SK-N-MC (cell line): ENCODE results near the gene AGBL1.
"Not testable (repeated sequence)": the region's sequence is repeated elsewhere in the genome, so short reads cannot be mapped to it uniquely, and the experiment has no call there.

Source experiments
- DNase-seq: peaks from one replicate; pipeline ENCODE4 v3.0.0-alpha.2; 2011; ENCODE audit warnings: low read depth, low spot score
- H3K27ac ChIP-seq: fragments of 200-600 bp; sonication (generic); 2 replicates; pipeline ENCODE4 v1.5.1; 2016; ENCODE audit warnings: mixed run types
- H3K36me3 ChIP-seq: fragments of 200-600 bp; sonication (generic); 2 replicates; pipeline ENCODE4 v1.6.1; 2017; ENCODE audit warnings: antibody characterized with exemption, low read length, mixed read lengths; ENCODE audit not compliant: insufficient read depth
- H3K4me3 ChIP-seq: fragments of 200-600 bp; sonication (generic); 2 replicates; pipeline ENCODE4 v1.5.1; 2016
- H3K9ac ChIP-seq: fragments of 200-600 bp; sonication (generic); 2 replicates; pipeline ENCODE4 v1.8.0; 2017; ENCODE audit warnings: mixed run types, mixed read lengths; ENCODE audit not compliant: insufficient read length
- H3K9me3 ChIP-seq: fragments of 200-600 bp; sonication (generic); 2 replicates; pipeline ENCODE4 v1.6.1; 2017; ENCODE audit warnings: low read depth, mild to moderate bottlenecking, antibody characterized with exemption, low read length, moderate library complexity, mixed read lengths
- EZH2 ChIP-seq: fragments of 200-600 bp; sonication (generic); IDR thresholded peaks from one replicate; pipeline ENCODE4 v1.6.1; 2017; ENCODE audit warnings: antibody characterized with exemption
- FOXP2 ChIP-seq: optimal IDR thresholded peaks from 2 replicates; pipeline ENCODE3; 2011; ENCODE audit warnings: mild to moderate bottlenecking, moderate library complexity; ENCODE audit not compliant: insufficient read depth; ENCODE audit errors: extremely low read length, control extremely low read depth
- POLR2AphosphoS5 ChIP-seq: IDR thresholded peaks from 2 replicates; pipeline ENCODE4 v1.6.1; 2012; ENCODE audit warnings: mild to moderate bottlenecking, low read depth, low read length, borderline replicate concordance

AGBL1 gene

GRCh38 chr15:86103825-86104224 lies 24.2 kb downstream of the AGBL1 start:
- TF ChIP-seq EZH2 = no peak
- no peak for TF ChIP-seq FOXP2
- no peak for TF ChIP-seq POLR2AphosphoS5
- no peak for DNase-seq
- no peak overlapping the region for H3K9ac ChIP-seq
- H3K9me3 ChIP-seq = no peaks in the 10 kb centered on the region
- H3K27ac ChIP-seq = no peak overlapping the region
- H3K36me3 ChIP-seq = no peaks in the 10 kb centered on the region
- H3K4me3 ChIP-seq = no peak overlapping the region

DNA sequence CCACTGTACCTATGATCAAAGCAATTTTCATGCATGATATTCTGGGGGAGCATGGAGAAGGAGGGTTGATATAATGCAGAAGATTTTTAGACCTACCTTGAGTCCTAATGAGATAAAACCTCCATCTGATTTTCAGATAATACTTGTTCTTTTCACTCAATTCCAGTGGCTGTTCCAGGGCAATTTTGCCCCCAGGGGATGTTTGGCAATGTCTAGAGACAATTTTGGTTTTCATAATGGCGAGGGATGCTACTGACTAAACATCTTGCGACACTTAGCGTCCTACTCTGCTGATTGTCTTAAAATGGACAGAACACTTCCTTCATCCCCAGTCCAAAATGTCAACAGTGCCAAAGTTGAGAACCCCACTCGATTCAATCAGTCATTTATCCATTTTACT lies 26.6 kb downstream of the AGBL1 start:
- no peak for DNase-seq
- H3K36me3 ChIP-seq = no peaks in the 10 kb centered on the region

DNA sequence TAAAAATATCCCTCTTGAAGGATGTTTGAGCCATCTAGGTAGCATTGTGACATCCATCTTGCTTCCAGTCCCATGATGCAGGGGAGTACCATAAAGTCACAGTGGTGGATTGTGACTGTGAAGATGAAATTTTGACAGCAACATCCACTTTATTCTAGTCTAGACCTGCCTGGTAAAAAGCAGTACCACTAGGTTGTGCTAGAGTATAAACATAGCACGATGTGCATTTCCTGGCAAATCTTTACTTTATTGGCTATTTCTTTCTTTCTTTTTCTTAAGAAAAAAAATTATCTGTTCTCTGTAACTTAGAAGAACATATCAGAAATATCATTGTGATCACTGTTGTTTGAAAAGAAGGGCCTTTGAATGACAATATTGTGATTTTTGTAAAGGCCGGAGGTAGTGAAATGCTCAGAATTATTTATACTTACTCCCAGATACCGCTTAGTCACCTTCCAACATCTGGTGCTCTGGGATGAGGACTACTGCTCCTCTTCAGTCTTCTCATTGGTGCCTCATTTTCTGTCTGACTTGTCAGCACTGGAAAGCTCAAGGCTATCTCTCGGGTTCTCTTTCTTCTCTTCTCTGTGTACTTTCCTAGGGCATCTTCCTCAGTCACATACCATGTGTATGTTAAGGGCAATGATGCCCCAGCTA lies 35.6 kb downstream of the AGBL1 start:
- Histone ChIP-seq H3K9ac (no peak overlapping the region), H3K36me3 (no peaks in the 10 kb centered on the region), H3K4me3 (no peak overlapping the region), H3K9me3 (no peaks in the 10 kb centered on the region), H3K27ac (no peak overlapping the region)
- no peak for TF ChIP-seq POLR2AphosphoS5
- TF ChIP-seq EZH2 = no peak
- no peak for TF ChIP-seq FOXP2
- DNase-seq = no peak

More for the DNA sequence above, 26.6 kb downstream of the AGBL1 start:
- H3K9ac ChIP-seq = no peak overlapping the region
- H3K4me3 ChIP-seq = no peak overlapping the region
- TF ChIP-seq POLR2AphosphoS5 (no peak), EZH2 (no peak), FOXP2 (no peak)
- H3K9me3 ChIP-seq = no peaks in the 10 kb centered on the region
- no peak overlapping the region for H3K27ac ChIP-seq

GRCh38 chr15:86121568-86122225 lies 42.0 kb downstream of the AGBL1 start:
- DNase-seq = no peak
- Histone ChIP-seq H3K4me3 (no peak overlapping the region), H3K36me3 (no peaks in the 10 kb centered on the region), H3K9ac (no peak overlapping the region), H3K9me3 (no peaks in the 10 kb centered on the region), H3K27ac (no peak overlapping the region)
- no peak for TF ChIP-seq EZH2
- TF ChIP-seq FOXP2 = no peak
- TF ChIP-seq POLR2AphosphoS5 = no peak

DNA sequence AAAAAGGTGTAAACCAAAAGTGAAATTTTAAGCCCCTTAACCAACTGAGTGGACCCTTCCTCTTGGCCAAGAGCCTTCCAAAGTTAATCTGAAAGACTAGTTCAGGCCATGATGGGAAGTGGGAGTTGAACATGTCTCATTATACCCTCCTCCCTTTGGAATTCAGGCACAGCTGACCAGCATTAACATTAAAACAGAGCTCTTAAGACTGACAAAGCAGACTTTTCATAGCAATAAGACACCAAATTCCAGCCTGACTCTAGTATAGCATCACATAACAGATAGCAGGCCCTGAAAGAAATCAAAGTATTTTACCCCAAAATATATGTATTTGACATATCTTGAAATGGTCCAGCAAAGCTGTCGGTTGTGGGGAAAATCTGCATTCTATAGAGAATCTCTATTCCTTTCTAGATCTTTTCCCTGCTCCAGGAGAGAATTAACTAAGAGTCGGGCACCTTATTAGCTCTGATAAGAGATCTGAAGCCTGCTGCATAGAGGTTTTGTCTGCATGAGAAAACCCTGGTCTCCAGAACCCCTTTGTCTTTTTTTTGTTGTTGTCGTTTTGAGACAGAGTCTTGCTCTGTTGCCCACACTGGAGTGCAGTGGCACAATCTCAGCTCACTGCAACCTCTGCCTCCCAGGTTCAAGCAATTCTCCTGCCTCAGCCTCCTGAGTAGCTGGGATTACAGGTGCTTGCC lies 43.2 kb downstream of the AGBL1 start:
- not testable (repeated sequence) for H3K9ac ChIP-seq

DNA sequence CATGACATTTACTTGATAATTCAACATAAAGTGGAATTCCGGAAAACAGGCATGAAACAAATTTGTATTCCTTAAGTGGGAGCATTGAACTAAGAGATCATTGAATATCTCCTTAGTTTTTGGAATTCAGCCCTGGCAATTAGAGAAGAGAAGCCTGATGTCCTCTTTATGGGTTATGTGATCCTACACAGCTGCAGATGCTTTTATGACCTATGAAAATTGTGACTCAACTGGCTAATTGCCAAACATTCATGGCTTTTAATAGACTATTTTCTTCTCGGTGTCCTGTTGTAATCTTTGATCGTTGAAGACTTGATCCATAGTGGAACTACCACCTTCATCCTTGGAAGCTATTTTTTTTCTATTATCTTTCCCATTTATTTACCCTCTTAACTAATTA lies 46.1 kb downstream of the AGBL1 start:
- no peak overlapping the region for H3K4me3 ChIP-seq
- no peak for DNase-seq

More for the DNA sequence above, 43.2 kb downstream of the AGBL1 start:
- not testable (repeated sequence) for H3K27ac ChIP-seq, H3K36me3 ChIP-seq, H3K9me3 ChIP-seq, H3K4me3 ChIP-seq, DNase-seq

DNA sequence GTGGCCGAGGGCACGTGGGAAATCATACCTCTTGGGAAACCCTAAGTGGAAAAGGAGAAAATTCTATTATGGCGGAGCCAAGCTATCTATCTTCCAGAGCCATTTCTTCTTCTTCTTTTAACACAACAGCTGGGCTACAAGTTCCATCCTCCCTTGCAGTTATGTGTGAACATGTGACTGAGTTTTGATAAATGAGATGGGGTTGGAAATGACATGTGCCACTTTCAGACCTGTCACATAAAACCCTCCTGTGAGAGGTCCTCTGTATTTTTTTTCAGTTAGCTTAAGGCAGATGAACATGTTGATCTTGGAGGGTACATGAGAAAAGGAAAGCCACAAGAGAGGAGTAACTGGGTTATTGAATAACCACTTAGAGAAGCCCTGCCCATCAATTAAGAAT lies 47.9 kb downstream of the AGBL1 start:
- Histone ChIP-seq H3K9me3 (no peaks in the 10 kb centered on the region), H3K4me3 (no peak overlapping the region)

More for the DNA sequence above, 46.1 kb downstream of the AGBL1 start:
- H3K9ac ChIP-seq = no peak overlapping the region
- no peaks in the 10 kb centered on the region for H3K9me3 ChIP-seq
- no peaks in the 10 kb centered on the region for H3K36me3 ChIP-seq
- no peak overlapping the region for H3K27ac ChIP-seq
- TF ChIP-seq FOXP2 = no peak
- no peak for TF ChIP-seq POLR2AphosphoS5
- no peak for TF ChIP-seq EZH2

GRCh38 chr15:86135041-86135440 lies 55.4 kb downstream of the AGBL1 start:
- Histone ChIP-seq H3K4me3 (no peak overlapping the region), H3K9me3 (no peaks in the 10 kb centered on the region), H3K27ac (no peak overlapping the region), H3K36me3 (no peaks in the 10 kb centered on the region), H3K9ac (no peak overlapping the region)
- TF ChIP-seq EZH2 (no peak), FOXP2 (no peak), POLR2AphosphoS5 (no peak)
- DNase-seq = no peak

More for the DNA sequence above, 47.9 kb downstream of the AGBL1 start:
- no peaks in the 10 kb centered on the region for H3K36me3 ChIP-seq
- H3K9ac ChIP-seq = no peak overlapping the region
- no peak for DNase-seq
- H3K27ac ChIP-seq = no peak overlapping the region
- TF ChIP-seq POLR2AphosphoS5 = no peak
